Nephron progenitor cell (in vitro differentiated cells): ENCODE data around the gene DHX40.
A peak's percentile ranks its signal among the peaks of the same experiment; 100 is the strongest.

Source experiments
- DNase-seq: peaks from one replicate; pipeline ENCODE4 v3.0.0; 2021
- H3K27ac Mint-ChIP-seq: 2 replicates; pipeline ENCODE4 v1.8.0; 2021; ENCODE audit warnings: mild to moderate bottlenecking, moderate library complexity, mixed read lengths
- H3K27me3 Mint-ChIP-seq: 2 replicates; pipeline ENCODE4 v1.8.0; 2021; ENCODE audit warnings: mild to moderate bottlenecking, low read depth, mixed read lengths; ENCODE audit not compliant: poor library complexity
- H3K36me3 Mint-ChIP-seq: 2 replicates; pipeline ENCODE4 v1.8.0; 2021; ENCODE audit warnings: low read depth, mixed read lengths
- H3K4me1 Mint-ChIP-seq: 2 replicates; pipeline ENCODE4 v1.8.0; 2021; ENCODE audit warnings: mixed read lengths
- H3K4me3 Mint-ChIP-seq: 2 replicates; pipeline ENCODE4 v1.8.0; 2021; ENCODE audit warnings: mild to moderate bottlenecking, moderate library complexity, mixed read lengths
- H3K9me3 Mint-ChIP-seq: 2 replicates; pipeline ENCODE4 v1.8.0; 2021; ENCODE audit warnings: mild to moderate bottlenecking, moderate library complexity, mixed read lengths
- TF ChIP-seq, protein P1 (sequence below): fragments of 200-600 bp; sonication (generic); IDR thresholded peaks from 2 replicates; pipeline ENCODE4 v1.5.0; 2021; ENCODE audit warnings: antibody characterized with exemption

Gene DHX40

DNA sequence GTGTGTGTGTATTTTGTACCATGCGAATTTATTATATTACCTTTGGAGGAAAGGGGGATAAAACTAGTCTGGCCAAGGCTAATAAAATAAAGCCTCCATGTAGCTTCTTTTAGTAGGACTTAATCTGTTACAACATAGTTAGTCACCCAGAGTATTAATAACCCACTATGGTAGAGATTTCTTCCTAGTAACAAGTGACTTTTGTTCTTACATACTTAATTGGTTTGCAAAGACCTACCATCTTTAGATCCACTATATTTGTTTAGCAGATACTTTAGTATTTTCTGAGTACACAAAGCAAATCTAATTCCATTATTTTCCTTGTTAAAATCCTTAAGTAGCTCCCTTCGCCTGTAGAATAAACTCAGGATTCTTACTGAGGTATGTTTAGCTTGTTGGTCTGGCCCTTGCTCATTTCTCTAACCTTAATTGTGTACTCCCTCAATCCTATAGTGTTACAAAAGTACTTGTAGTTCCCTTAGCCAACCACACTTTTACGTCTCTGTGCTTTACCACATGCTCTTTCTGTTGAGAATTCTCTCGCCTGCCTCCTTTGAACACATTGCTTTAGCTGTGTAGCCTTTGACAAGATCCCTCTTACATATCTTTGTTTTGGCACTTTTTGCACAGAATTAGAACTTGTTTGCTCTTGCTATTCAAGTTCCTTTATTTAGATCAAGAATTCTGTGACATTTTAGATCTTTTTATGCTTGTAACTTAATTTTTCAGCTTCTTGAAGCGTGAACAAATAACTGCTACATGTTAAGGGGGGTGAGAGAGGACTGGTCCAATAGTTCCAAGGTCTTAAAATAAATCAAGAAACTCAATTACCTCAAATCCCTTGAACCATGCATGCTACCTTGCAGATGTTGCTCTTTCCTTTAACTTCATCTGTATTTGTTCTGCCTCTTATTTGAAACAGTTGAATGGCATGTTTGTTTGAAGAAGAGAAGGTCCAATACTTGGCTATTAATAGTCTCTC lies 78.0 kb downstream of the DHX40 start:
- TF ChIP-seq, protein P1, sequence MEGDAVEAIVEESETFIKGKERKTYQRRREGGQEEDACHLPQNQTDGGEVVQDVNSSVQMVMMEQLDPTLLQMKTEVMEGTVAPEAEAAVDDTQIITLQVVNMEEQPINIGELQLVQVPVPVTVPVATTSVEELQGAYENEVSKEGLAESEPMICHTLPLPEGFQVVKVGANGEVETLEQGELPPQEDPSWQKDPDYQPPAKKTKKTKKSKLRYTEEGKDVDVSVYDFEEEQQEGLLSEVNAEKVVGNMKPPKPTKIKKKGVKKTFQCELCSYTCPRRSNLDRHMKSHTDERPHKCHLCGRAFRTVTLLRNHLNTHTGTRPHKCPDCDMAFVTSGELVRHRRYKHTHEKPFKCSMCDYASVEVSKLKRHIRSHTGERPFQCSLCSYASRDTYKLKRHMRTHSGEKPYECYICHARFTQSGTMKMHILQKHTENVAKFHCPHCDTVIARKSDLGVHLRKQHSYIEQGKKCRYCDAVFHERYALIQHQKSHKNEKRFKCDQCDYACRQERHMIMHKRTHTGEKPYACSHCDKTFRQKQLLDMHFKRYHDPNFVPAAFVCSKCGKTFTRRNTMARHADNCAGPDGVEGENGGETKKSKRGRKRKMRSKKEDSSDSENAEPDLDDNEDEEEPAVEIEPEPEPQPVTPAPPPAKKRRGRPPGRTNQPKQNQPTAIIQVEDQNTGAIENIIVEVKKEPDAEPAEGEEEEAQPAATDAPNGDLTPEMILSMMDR = no peak
- H3K36me3 Mint-ChIP-seq = peaks cover 32% of the 10 kb centered on the region
- peaks cover 35% of the 10 kb centered on the region for H3K4me1 Mint-ChIP-seq
- no peak for DNase-seq
- no peaks in the 10 kb centered on the region for H3K9me3 Mint-ChIP-seq
- no peaks in the 10 kb centered on the region for H3K27me3 Mint-ChIP-seq
- peak overlapping the region; percentile 87 for H3K27ac Mint-ChIP-seq
- no peak overlapping the region for H3K4me3 Mint-ChIP-seq

DNA sequence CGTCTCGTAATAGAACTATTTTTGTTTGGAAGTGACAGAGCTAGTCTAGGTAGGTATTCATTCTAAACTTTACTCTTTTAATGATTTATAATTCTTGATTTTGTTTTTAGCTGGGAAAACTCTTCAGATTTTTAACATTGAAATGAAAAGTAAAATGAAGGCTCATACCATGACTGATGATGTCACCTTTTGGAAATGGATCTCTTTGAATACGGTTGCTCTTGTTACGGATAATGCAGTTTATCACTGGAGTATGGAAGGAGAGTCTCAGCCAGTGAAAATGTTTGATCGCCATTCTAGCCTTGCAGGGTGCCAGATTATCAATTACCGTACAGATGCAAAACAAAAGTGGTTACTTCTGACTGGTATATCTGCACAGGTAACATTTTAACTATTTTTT lies 81.9 kb downstream of the DHX40 start:
- H3K27ac Mint-ChIP-seq = no peak overlapping the region
- peaks cover 27% of the 10 kb centered on the region for H3K4me1 Mint-ChIP-seq
- H3K4me3 Mint-ChIP-seq = no peak overlapping the region
- peaks cover 22% of the 10 kb centered on the region for H3K9me3 Mint-ChIP-seq
- no peak for DNase-seq
- TF ChIP-seq, protein P1 = no peak
- H3K27me3 Mint-ChIP-seq = no peaks in the 10 kb centered on the region
- H3K36me3 Mint-ChIP-seq = peaks cover 70% of the 10 kb centered on the region

DNA sequence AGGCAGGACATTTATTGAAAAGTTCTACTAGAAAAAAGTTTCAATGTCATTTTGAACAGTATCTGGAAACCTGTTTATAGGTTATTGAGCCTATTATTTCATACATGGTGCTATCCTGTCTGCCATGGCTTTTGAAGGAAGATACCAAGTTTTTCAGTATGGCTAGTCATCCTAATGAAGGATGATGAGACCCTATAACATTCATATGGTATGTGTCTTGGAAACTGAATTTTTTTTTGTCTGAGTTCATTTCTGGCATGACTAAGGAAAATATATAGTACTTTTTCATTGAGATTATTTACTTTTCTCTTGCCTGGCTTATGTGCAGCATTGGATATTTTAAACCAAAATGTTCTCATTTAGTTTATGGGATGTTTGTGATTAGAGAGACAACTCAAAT lies 84.5 kb downstream of the DHX40 start:
- DNase-seq = no peak
- no peak overlapping the region for H3K4me3 Mint-ChIP-seq
- H3K27ac Mint-ChIP-seq = no peak overlapping the region
- H3K9me3 Mint-ChIP-seq = peaks cover 35% of the 10 kb centered on the region
- peaks cover 81% of the 10 kb centered on the region for H3K36me3 Mint-ChIP-seq
- TF ChIP-seq, protein P1 = no peak
- H3K27me3 Mint-ChIP-seq = no peaks in the 10 kb centered on the region
- peaks cover 11% of the 10 kb centered on the region for H3K4me1 Mint-ChIP-seq

DNA sequence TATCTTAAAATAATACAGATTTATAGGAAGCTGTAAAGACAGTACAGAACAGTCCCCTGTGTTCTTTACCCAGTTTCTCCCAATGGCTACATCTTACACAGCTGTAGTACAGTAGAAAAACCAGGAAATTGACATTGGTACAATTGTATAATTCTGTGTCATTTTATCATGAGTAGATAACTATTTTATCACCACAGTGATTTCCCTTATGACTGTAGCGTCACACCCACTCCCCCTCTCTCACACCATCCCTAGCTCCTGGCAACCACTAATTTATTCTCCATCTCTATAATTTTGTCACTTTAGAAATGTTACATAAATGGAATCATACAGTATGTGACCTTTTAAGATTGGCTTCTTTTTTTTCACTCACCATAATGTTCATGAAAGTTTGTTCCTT lies 85.2 kb downstream of the DHX40 start:
- TF ChIP-seq, protein P1 = no peak
- Mint-ChIP-seq H3K9me3 (peaks cover 35% of the 10 kb centered on the region), H3K27ac (no peak overlapping the region), H3K4me3 (no peak overlapping the region), H3K36me3 (peaks cover 84% of the 10 kb centered on the region), H3K4me1 (peaks cover 6% of the 10 kb centered on the region), H3K27me3 (no peaks in the 10 kb centered on the region)
- no peak for DNase-seq

DNA sequence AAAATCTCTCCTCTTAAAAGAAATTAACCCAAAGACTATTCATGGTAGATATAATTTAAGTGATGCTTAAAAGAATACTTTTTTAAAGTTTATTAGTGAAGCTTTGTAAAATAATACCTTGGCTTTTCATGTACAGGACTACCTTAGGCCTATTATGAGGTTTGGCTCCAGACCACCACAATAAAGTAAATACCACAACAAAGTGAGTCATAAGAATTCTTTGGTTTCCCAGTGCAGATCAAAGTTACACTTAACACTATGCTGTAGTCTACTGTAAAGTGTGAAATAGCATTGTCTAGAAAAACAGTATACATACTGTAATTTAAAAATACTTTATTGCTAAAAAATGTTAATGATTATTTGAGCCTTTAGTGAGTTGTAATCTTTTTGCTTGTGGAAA lies 85.9 kb downstream of the DHX40 start:
- peaks cover 91% of the 10 kb centered on the region for H3K36me3 Mint-ChIP-seq

More for the DNA sequence above, 85.9 kb downstream of the DHX40 start:
- DNase-seq = no peak
- TF ChIP-seq, protein P1 = no peak
- peaks cover 35% of the 10 kb centered on the region for H3K9me3 Mint-ChIP-seq
- no peaks in the 10 kb centered on the region for H3K27me3 Mint-ChIP-seq
- H3K27ac Mint-ChIP-seq = no peak overlapping the region
- no peak overlapping the region for H3K4me3 Mint-ChIP-seq
- H3K4me1 Mint-ChIP-seq = peaks cover 6% of the 10 kb centered on the region
